GM19452 (cell line): ENCODE results near the gene SASH1.

Experiments used
- ATAC-seq: cut with Tn5 transposase; IDR thresholded peaks from one replicate; pipeline ENCODE4 v1.9.1; 2021; ENCODE audit not compliant: unreplicated experiment

The SASH1 gene

GRCh38 chr6:148455674-148456558, 113.3 kb downstream of the SASH1 start:
- ATAC-seq: no peak

- no peak for ATAC-seq
Observed at GRCh38 chr6:148457137-148457842, 114.7 kb downstream of the SASH1 start.

GRCh38 chr6:148457843-148458159, 115.2 kb downstream of the SASH1 start:
- no peak for ATAC-seq

GRCh38 chr6:148459238-148459637, 116.6 kb downstream of the SASH1 start:
- ATAC-seq: no peak

DNA sequence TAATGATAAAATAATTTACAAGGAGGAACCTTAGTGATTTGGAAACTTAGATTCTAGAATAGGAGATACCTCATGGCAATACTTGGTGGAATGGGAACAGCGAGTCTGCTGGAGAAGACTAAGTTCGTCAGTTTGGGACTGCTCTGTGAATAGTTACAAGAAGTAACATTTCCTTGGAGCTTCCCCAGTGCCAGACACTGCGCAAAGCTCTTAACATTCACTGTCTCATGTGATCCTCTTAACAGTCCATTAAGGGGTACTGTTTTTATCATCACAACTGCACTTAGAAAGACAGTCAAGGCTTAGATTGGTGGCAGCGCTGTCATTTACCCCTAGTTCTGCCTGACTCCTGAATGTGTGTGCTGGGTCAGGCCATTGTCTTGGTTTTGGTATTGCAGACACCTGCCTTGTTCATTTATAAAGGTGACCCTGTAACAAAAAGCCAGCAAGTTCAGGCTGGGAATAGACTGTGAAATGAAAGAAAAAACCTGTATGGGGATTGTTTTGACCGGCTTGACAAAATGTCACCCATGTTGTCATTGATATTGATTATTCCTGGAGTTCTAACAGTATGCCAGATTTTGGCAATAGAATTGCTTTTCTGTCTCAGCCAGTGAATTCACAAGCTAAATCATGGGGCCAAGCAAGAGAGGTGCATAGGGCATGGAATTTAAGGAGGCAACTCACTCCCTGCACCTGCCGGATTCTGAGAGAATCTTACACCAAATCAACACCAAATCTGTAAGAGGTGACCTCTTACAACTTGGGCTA, 118.4 kb downstream of the SASH1 start:
- no peak for ATAC-seq

- no peak for ATAC-seq
Observed at GRCh38 chr6:148461986-148462577, 119.4 kb downstream of the SASH1 start.

DNA sequence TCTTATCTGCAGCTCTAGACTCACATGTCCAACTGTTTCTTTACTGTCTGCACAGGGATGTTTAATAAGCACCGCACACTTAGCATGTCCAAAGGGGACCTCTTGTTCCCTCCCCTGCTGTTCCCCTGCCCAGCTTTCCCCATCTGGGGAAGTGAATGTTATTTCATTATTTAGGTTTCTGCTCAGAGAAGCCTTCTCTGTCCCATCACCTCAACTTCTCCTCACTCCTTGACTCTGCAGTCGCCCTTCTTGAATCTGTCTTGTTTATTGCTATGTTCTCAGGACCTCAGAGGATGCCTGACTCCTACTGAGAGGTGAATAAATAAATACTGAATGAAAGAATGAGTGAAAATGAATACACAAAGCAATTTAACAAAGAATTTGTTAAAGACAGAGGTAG, 121.0 kb downstream of the SASH1 start:
- ATAC-seq: no peak

- ATAC-seq: no peak
Observed at GRCh38 chr6:148464319-148465010, 121.8 kb downstream of the SASH1 start.

DNA sequence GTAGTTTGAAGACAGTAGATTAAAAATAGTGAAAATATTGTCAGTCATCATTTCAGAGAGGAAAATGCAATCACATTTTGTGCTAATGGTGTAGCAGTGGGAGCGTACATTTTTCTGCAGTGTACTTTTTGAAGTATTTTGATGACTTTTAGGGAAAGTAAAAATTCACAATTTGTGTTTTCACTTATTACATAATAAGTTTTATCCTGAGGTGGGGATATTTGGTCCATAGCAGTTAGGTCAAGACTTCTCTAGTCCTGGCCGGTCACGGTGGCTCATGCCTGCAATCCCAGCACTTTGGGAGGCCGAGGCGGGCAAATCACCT, 122.3 kb downstream of the SASH1 start:
- ATAC-seq: no peak

DNA sequence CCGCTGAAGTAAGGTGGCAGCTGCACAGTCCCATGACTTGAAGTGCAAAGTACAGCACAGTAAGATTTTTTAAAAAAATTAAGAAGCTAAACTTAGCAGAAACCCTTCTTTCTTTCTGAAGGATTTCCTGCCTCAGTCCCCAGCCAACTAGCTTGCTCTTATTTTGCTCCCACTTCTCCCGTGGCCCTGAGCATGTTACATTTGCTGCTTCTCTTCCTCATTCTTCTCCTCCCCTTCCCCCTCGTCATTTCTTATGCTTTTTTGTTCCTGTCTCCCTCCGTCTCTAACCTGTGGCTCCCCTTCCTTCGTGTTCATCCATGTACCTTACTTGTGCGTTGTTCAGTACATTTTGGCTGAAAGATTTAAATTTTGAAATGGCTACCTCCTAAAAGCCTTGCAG, 123.0 kb downstream of the SASH1 start:
- ATAC-seq: no peak

- ATAC-seq: no peak
Observed at GRCh38 chr6:148466158-148466557, 123.5 kb downstream of the SASH1 start.

DNA sequence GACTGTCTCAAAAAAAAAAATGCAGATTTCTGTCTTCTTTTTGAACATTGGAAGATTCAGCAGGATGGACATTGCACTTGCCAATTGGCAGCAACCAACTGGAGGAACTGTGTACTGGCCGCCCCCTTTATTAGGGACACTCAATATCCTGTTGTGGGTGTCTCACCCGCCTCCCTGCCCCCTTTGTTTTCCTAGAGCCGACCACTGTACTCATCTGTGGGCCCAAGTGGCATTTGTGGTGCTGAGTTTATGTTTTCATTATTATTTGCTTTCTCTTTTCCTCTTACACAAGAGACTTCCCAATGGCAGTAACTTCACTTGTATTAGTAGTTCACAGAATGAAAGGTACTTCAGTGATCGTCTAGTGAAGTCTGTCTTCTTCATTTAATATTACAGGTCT, 125.3 kb downstream of the SASH1 start:
- ATAC-seq: no peak

DNA sequence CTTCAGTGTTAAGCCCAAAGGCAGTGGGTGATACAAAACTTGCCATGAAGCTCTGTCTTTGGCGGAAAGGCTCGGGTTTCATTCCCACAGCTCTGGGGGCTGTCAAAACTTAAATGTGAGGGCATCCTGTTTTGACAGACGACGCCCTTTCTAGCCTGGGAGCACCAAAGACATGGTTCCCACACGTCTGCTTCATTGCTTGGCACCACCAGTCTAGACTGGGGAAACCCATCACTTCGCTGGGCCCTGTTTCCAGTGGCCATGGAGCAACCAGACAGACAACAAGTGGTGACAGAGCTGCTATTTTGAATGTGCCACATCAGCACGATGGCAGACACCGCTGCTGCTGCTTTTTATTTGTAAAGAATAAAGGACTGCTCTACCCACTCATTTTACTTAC, 127.5 kb downstream of the SASH1 start:
- ATAC-seq: no peak

GRCh38 chr6:148470606-148471465, 128.2 kb downstream of the SASH1 start:
- no peak for ATAC-seq

GRCh38 chr6:148471624-148472159, 129.1 kb downstream of the SASH1 start:
- ATAC-seq: no peak

DNA sequence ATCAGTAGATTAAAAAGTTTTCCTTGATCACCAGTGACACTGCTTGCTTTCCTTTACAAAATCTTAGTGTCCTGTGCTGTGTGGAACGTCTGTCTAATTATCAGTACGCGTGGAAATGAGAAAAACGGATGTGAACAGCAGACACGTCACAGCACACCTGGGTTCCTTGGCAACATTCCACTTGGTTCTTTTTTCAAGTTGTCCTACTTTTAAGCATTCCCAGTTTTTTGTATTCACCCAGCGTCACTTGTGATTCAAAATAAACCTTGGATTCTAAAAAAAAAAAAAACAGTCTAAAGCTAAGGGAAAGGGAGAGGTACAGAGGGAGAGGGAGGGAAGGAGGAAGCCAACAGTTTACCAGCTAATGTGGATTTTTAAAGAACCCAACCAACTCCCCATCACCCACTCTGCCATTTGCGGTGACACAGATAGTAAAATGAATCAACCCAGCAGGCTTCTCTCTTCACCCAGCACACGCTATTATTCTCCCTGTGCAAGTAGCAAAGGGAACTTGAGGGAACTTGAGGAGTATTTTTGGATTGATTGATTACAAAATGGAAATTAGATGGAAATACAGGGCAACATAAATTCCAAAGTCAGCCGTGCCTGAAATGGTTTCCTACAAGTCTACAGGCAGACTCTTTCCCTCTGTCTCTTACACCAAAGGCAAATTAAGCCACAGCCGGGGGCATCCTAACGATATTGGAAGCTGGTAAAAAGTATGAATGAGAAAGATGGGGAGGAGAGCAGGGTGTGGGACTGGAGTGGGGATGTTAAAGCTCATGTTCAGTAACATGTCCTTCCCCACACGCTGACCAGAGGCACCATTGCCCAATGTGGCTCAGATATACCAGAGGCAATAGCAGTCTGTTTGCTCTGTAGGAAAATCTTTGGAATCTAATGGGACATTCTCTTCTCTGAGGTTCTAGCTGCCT, 129.8 kb downstream of the SASH1 start:
- ATAC-seq: no peak

DNA sequence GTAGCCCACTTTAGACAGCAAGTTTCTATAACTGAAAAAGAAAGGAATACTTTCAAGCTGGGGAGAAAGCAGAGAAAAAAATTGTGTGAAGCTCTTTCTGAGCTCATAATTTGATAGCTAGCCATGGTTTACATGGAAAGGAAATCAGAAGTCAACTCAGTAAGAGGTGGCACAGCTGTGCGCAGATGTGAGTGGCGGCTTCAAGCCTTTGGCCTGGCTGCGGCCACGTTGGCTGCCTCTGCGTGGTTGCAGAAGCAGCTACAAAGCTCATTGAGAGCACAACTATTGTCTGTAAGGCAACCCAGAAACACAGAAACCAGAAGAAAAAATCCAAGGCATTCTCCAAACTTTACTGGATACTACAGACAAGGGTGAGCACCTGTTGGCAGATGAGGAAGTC, 136.9 kb downstream of the SASH1 start:
- no peak for ATAC-seq

DNA sequence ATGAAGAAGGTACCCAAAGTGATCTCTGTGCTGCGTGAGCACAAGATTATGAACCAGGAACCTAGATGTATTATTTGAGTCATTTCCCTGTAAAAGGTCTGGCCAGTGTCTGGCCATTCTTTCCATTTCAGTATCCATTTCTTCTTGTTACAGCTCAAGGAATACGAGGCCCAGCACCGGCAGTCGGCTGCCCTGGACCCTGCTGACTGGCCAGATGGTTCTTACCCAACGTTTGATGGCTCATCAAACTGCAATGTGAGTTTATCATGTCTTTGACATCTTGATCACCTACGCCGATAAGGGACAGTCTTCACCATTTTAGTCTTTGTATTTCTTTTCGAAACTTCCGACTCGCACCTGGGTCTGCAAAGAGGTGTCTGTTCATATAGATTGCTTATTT, 144.8 kb downstream of the SASH1 start:
- ATAC-seq: no peak
